Stimulated activated CD4-positive, alpha-beta T cell treated with anti-CD3 and anti-CD28 coated beads, Interleukin-1b, Interleukin-23, amount 100 ng/mL, for 24 hours (primary cell): Measurements from ENCODE around the gene MAP3K21.
A peak's percentile ranks its signal among the peaks of the same experiment; 100 is the strongest.

Experiments
- DNase-seq, 4 experiments: peaks; one replicate each; pipeline ENCODE4 v3.0.0-alpha.2; 2020; ENCODE audit warnings: low read depth in 4 of 4, low spot score in 1 of 4

The MAP3K21 gene

GRCh38 chr1:233327651-233328141, at the start of gene MAP3K21:
Gene MAP3K21 (plus strand): TSS chr1:233327724. CDS start chr1:233328029, 305 bp downstream.
- no peak for DNase-seq

GRCh38 chr1:233278631-233279030, 48.9 kb upstream of the MAP3K21 start:
- DNase-seq: no peak

- no peak for DNase-seq
Measured at GRCh38 chr1:233279971-233280370, 47.6 kb upstream of the MAP3K21 start.

GRCh38 chr1:233281711-233282581, 45.6 kb upstream of the MAP3K21 start:
- no peak for DNase-seq

GRCh38 chr1:233282582-233282886, 45.0 kb upstream of the MAP3K21 start:
- no peak for DNase-seq

- DNase-seq: no peak
Measured at GRCh38 chr1:233289676-233290075, 37.8 kb upstream of the MAP3K21 start.

GRCh38 chr1:233290396-233291034, 37.0 kb upstream of the MAP3K21 start:
- no peak for DNase-seq

GRCh38 chr1:233293556-233294446, 33.7 kb upstream of the MAP3K21 start:
- DNase-seq: no peak

GRCh38 chr1:233294913-233295236, 32.6 kb upstream of the MAP3K21 start:
- peak in 2 of 4 experiments; percentile 8 to 10 for DNase-seq

GRCh38 chr1:233295237-233295974, 32.1 kb upstream of the MAP3K21 start, which contains the start of gene PCNX2:
Gene PCNX2 (minus strand): TSS chr1:233295725. CDS start chr1:233295478, 247 bp downstream.
- DNase-seq: peak; percentile 32 to 67 (median 50)

- no peak for DNase-seq
Measured at GRCh38 chr1:233295975-233296322, 31.6 kb upstream of the MAP3K21 start.

- DNase-seq: no peak
Measured at GRCh38 chr1:233299450-233299849, 28.1 kb upstream of the MAP3K21 start.

GRCh38 chr1:233300326-233300725, 27.2 kb upstream of the MAP3K21 start:
- DNase-seq: no peak

- no peak for DNase-seq
Measured at GRCh38 chr1:233304489-233305102, 22.9 kb upstream of the MAP3K21 start.

GRCh38 chr1:233313434-233314155, 13.9 kb upstream of the MAP3K21 start:
- no peak for DNase-seq

- no peak for DNase-seq
Measured at GRCh38 chr1:233315718-233316301, 11.7 kb upstream of the MAP3K21 start.

GRCh38 chr1:233316473-233316872, 11.1 kb upstream of the MAP3K21 start:
- no peak for DNase-seq

- no peak for DNase-seq
Measured at GRCh38 chr1:233319272-233319671, 8.3 kb upstream of the MAP3K21 start.

GRCh38 chr1:233320023-233320422, 7.5 kb upstream of the MAP3K21 start:
- DNase-seq: no peak
